ENCODE data around the gene EMCN. TPM values are rescaled to one million over a fixed set of nuclear protein-coding genes. Genes with fewer than 3 reads are reported as not detected.

Gene EMCN
- total RNA-seq = not detected

- ATAC-seq (no peak), DNase-seq (no peak)
- ChIA-PET POLR2A (no interaction called here), CTCF (no interaction called here)
- intact Hi-C loops (cut with micrococcal nuclease) = no loop called here
- Mint-ChIP-seq H3K27ac (no peak within 1 kb of the TSS), H3K27me3 (peaks cover 16% of the 10 kb centered on the region), H3K4me3 (no peak within 1 kb of the TSS), H3K9me3 (no peaks in the 10 kb centered on the region), H3K4me1 (ENCODE audit: low read depth) (no peaks in the 10 kb centered on the region), H3K36me3 (ENCODE audit: low read depth) (no peaks in the 10 kb centered on the region)
- TF ChIP-seq CTCF (IDR thresholded peaks at IDR 0.05) = no peak
Observed at GRCh38 chr4:100517864-100518341, at the start of gene EMCN. TSS of gene EMCN (minus strand) at chr4:100518022. CDS start at chr4:100517914, 108 bp downstream.

- H3K4me3 Mint-ChIP-seq = no peak overlapping the region
- intact Hi-C loops (cut with micrococcal nuclease) = no loop called here
- ATAC-seq = no peak
Observed at GRCh38 chr4:100566396-100566795, 48.6 kb upstream of the EMCN start.

GRCh38 chr4:100557306-100557705, 39.5 kb upstream of the EMCN start:
- Mint-ChIP-seq H3K4me1 (ENCODE audit: low read depth) (no peaks in the 10 kb centered on the region), H3K4me3 (no peak overlapping the region), H3K9me3 (no peaks in the 10 kb centered on the region), H3K27ac (no peak overlapping the region), H3K36me3 (ENCODE audit: low read depth) (no peaks in the 10 kb centered on the region), H3K27me3 (peaks cover 2% of the 10 kb centered on the region)
- intact Hi-C loops (cut with micrococcal nuclease) = no loop called here
- no peak for ATAC-seq
- no peak for DNase-seq
- CTCF ChIA-PET = no interaction called here
- TF ChIP-seq CTCF (IDR thresholded peaks at IDR 0.05) = no peak
- POLR2A ChIA-PET = interaction anchor here (1.4 kb wide), 1 partner anchor 9 kb away, joined by 3 read pairs; no protein-coding TSS in a partner anchor

More at GRCh38 chr4:100566396-100566795, 48.6 kb upstream of the EMCN start:
- DNase-seq = no peak
- no peak overlapping the region for H3K27ac Mint-ChIP-seq
- no peak for TF ChIP-seq CTCF (IDR thresholded peaks at IDR 0.05)
- ChIA-PET POLR2A (interaction anchor here (0.6 kb wide), 1 partner anchor 9 kb away, joined by 3 read pairs; no protein-coding TSS in a partner anchor), CTCF (interaction anchor here (1.4 kb wide), 1 partner anchor 9 kb away, joined by 3 read pairs; no protein-coding TSS in a partner anchor)
- peaks cover 2% of the 10 kb centered on the region for H3K9me3 Mint-ChIP-seq
- H3K36me3 Mint-ChIP-seq (ENCODE audit: low read depth) = no peaks in the 10 kb centered on the region
- no peaks in the 10 kb centered on the region for H3K27me3 Mint-ChIP-seq
- peaks cover 19% of the 10 kb centered on the region for H3K4me1 Mint-ChIP-seq (ENCODE audit: low read depth)

GRCh38 chr4:100555611-100556337, 38.0 kb upstream of the EMCN start:
- no peaks in the 10 kb centered on the region for H3K36me3 Mint-ChIP-seq (ENCODE audit: low read depth)
- ATAC-seq (no peak), DNase-seq (no peak)
- H3K4me3 Mint-ChIP-seq = no peak overlapping the region
- ChIA-PET POLR2A (no interaction called here), CTCF (no interaction called here)
- no peak for TF ChIP-seq CTCF (IDR thresholded peaks at IDR 0.05)
- intact Hi-C loops (cut with micrococcal nuclease) = no loop called here
- H3K9me3 Mint-ChIP-seq = no peaks in the 10 kb centered on the region
- H3K4me1 Mint-ChIP-seq (ENCODE audit: low read depth) = no peaks in the 10 kb centered on the region
- H3K27ac Mint-ChIP-seq = no peak overlapping the region
- H3K27me3 Mint-ChIP-seq = peaks cover 2% of the 10 kb centered on the region

GRCh38 chr4:100548200-100548560, 30.4 kb upstream of the EMCN start:
- ChIA-PET CTCF (no interaction called here), POLR2A (no interaction called here)
- H3K27me3 Mint-ChIP-seq = no peaks in the 10 kb centered on the region
- TF ChIP-seq CTCF (IDR thresholded peaks at IDR 0.05) = no peak
- no peak for DNase-seq
- no peaks in the 10 kb centered on the region for H3K36me3 Mint-ChIP-seq (ENCODE audit: low read depth)
- no peak for ATAC-seq
- no peak overlapping the region for H3K4me3 Mint-ChIP-seq
- no peak overlapping the region for H3K27ac Mint-ChIP-seq
- H3K9me3 Mint-ChIP-seq = no peaks in the 10 kb centered on the region
- no peaks in the 10 kb centered on the region for H3K4me1 Mint-ChIP-seq (ENCODE audit: low read depth)
- intact Hi-C loops (cut with micrococcal nuclease) = no loop called here
